ENCODE data around the gene APOB. TPM values are rescaled to one million over a fixed set of nuclear protein-coding genes. Genes with fewer than 3 reads are reported as not detected.

APOB gene
- total RNA-seq, 6 experiments from 2014 or later: not detected

GRCh38 chr2:20957788-20958525, 85.9 kb downstream of the APOB start:
- no peak for TF ChIP-seq CTCF (IDR thresholded peaks at IDR 0.05)
- no peaks in the 10 kb centered on the region for H3K4me1 Mint-ChIP-seq (ENCODE audit: low read depth)
- peaks cover 8% of the 10 kb centered on the region for H3K27me3 Mint-ChIP-seq (ENCODE audit: insufficient read depth)

GRCh38 chr2:20955277-20956026, 88.4 kb downstream of the APOB start:
- no peak overlapping the region for H3K27ac Mint-ChIP-seq
- no peak overlapping the region for H3K4me3 Mint-ChIP-seq
- no peaks in the 10 kb centered on the region for H3K4me1 Mint-ChIP-seq (ENCODE audit: low read depth)
- no peak for TF ChIP-seq CTCF (IDR thresholded peaks at IDR 0.05)
- no peak for DNase-seq
- H3K27me3 Mint-ChIP-seq (ENCODE audit: insufficient read depth): peaks cover 4% of the 10 kb centered on the region
- H3K9me3 Mint-ChIP-seq: no peaks in the 10 kb centered on the region
- H3K36me3 Mint-ChIP-seq (ENCODE audit: low read depth): no peaks in the 10 kb centered on the region

More at GRCh38 chr2:20957788-20958525, 85.9 kb downstream of the APOB start:
- Mint-ChIP-seq H3K4me3 (no peak overlapping the region), H3K36me3 (ENCODE audit: low read depth) (no peaks in the 10 kb centered on the region), H3K27ac (no peak overlapping the region), H3K9me3 (no peaks in the 10 kb centered on the region)
- DNase-seq: no peak

GRCh38 chr2:20953146-20953824, 90.6 kb downstream of the APOB start:
- Mint-ChIP-seq H3K27me3 (ENCODE audit: insufficient read depth) (peaks cover 7% of the 10 kb centered on the region), H3K4me1 (ENCODE audit: low read depth) (no peaks in the 10 kb centered on the region), H3K9me3 (no peaks in the 10 kb centered on the region), H3K4me3 (no peak overlapping the region), H3K36me3 (ENCODE audit: low read depth) (no peaks in the 10 kb centered on the region), H3K27ac (no peak overlapping the region)
- DNase-seq: no peak
- no peak for TF ChIP-seq CTCF (IDR thresholded peaks at IDR 0.05)

Other genes starting within 250 kb of the APOB start
- gene LDAH, start 221.0 kb downstream of the APOB start, total RNA-seq (2021; fragmentation: NEBNext Ultra II Directional; extraction: Animal tissue kit (Norgen Biotek cat#: 25700)): 10 to 100 TPM; 18.3 to 23.2 (median 20.2) TPM
- not detected for gene TDRD15, start 79.9 kb upstream of the APOB start, total RNA-seq (2021; fragmentation: NEBNext Ultra II Directional; extraction: Animal tissue kit (Norgen Biotek cat#: 25700))